NCI-H2029 treated with DMSO at 0.1 percent for 48 hours (cell line): ENCODE measurements around the gene CRIP2.

Source experiments
- DNase-seq: peaks from one replicate; lab custom pipeline; 2025; lab: John Stamatoyannopoulos, UW

Gene CRIP2

GRCh38 chr14:105498430-105499255 is 24.0 kb downstream of the CRIP2 start:
- no peak for DNase-seq

DNA sequence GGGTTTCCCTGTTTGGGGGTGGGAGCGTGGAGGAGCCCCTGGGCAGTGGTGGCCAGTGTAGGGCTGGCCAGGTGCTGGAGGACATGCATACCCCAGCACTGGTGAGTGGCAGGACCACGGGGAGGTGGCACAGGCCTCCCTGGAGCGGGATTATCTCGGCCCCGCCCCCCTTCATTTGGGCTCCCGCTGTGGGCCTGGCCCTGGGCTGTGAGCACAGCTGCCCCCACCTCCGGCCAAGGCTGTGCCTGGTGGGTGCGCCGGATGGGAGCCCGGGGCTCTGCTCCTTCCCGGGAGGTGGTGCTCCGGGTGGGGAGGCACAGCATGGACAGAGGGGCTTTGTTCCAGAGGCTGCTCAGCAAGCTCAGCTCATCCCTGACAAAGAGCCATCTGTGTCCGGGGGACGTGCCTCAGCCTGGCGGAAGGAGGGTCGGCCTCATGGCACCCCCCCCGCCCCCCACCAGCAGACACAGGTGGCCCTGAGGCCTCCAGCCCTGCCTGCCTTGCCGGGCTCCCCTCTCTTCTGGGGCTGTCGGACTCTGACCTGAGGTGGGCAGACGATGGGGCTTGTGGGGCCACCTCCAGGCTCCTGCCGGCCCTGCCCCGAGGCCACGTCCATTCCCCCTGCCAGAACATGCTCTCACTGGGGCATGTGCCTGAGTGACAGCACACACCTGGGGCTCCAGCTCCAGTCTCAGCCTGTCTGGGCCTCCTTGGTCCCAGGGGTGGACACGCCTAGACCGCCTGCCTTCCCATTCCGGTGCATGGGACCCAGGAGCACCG is 24.8 kb downstream of the CRIP2 start:
- no peak for DNase-seq

- no peak for DNase-seq
Measured at GRCh38 chr14:105500036-105500725, 25.6 kb downstream of the CRIP2 start.

DNA sequence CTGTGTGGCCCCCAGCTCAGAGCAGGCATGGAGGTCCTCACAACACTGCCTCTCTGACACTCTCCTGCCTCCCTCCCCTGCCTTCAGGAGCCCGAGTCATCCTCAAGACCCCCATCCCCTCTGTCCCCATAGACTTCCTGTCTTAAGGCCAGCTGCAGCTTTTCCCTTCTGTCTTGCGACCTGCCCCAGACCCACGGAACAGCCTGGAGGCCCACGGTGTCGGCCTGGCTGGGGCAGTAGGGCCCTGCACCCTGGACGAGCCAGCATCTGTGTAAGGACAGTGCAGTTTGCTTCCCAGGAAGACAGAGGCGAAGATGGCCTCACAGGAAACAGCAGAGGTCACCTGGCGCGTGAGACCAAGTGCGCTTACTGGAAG is 26.1 kb downstream of the CRIP2 start:
- DNase-seq, result no peak

DNA sequence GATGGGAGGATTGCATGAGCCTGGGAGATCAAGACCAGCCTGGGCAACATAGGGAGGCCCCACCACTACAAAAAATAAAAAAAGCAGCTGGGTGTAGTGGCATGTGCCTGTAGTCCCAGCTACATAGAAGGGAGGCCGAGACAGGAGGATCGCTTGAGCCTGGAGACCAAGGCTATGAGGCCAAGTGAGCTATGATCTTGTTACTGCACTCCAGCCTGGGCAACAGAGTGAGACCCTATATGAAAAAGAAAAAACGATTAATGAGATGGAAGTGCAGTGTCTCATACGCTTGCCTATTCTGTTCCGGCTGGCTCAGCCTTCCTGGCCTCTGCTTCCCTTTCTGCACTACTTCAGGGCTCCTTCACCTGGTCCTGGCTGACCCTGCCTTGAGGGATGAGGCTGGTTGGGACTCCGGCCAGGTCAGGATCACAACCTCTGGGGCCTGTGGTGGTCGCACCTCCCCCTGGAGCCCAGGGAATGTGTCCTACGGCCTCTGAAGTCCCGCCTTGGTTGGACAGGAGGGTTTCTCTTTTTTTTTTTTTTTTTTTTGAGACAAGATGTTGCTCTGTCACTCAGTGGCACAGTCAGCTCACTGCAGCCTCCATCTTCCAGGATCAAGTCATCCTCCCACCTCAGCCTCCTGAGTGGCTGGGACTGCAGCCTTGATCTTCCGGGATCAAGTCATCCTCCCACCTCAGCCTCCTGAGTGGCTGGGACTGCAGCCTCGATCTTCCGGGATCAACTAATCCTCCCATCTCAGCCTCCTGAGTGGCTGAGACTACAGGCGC is 27.1 kb downstream of the CRIP2 start:
- DNase-seq, result no peak

GRCh38 chr14:105502446-105503295 is 28.1 kb downstream of the CRIP2 start:
- DNase-seq, result no peak

DNA sequence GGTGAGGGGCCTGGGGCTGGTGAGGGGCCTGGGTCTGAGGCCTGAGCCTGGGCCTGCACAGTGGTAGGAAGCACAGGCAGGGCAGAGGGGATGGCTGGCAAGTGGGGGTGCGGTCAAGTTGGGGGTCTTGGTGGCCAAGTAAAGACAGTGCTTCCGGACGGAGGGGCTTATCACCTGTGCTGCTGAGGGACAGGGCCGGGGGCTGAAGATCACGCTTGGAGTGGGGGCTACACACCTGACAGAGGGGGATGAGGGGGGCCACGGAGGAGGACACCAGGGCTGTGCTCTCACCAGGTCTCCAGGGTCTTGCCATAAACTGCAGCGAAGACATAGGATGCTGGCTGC is 28.6 kb downstream of the CRIP2 start:
- no peak for DNase-seq

GRCh38 chr14:105503935-105504692 is 29.5 kb downstream of the CRIP2 start:
- no peak for DNase-seq

DNA sequence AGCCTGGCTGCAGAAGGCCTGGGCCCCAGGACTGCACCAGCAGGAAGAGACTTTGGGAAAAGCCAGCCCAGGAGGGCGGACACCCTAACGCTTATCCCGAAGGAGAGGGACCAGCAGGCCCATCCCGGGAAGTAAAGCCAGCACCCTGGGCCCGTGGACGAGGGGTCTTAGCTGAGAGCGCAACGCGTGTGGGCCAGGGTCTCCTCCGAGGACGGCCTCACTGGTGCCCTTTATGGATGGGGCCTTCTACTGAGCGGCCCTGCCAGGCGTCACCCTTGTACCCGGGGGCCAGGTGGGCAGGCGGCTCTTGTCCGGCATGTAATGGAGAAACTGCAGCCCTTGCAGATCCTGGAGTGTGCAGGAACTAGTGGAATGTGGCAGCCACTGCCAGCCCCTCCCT is 30.5 kb downstream of the CRIP2 start:
- no peak for DNase-seq

DNA sequence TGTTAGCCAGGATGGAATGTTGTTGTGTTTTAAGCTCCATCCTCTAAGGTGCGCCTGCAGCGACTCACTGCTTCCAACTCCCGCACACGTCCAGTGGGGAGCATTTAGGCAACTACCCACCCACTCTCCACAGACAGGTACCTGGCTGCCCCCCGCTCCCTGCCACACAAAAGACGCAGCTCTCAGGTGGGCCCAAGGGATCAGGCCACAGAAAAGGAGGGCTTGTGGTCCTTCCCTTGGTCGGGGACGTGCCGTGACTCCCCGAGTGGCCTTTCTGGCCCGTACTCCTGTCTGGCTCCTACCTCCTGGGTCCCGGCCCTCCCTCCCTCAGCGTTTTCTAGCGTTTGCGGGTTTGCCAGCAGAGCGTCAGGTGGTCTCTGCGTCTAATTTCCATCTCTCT is 32.6 kb downstream of the CRIP2 start:
- no peak for DNase-seq

DNA sequence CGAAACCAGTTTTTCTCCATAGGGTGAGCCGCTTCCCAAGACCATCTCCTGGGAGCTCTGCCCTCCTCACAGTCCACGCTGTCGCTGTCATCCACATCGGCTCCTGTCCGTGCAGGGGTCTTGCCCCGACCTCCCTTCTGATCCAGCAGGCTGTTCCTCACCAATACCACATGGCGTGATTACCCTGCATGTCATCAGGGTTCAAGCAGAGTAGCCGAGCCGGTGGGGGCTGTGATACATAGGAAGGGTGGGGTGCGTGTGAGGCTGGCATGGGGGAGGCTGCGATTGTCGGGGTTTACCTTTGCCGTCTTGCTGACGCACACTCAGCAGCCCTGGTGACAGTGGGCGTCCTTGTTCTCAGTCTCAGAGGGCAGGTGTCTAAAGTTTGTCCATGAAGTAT is 33.4 kb downstream of the CRIP2 start:
- DNase-seq, result no peak

DNA sequence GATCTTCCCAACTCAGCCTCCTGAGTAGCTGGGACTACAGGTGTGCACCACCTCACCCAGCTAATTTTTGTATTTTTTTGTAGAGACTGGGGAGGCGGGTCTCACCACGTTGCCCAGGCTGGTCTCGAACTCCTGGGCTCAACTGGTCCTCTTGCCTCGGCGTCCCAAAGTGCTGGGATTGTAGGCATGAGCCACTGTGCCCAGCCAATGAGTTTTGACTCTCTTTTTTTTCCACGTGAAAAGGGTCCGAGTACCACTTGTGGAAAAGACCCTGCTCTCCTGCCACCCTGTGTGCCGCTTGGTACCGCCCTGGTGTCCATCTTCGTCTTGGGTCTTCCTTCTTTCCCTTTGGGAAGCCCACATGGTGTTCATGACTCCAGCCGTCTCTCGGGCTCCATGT is 34.0 kb downstream of the CRIP2 start:
- no peak for DNase-seq

DNA sequence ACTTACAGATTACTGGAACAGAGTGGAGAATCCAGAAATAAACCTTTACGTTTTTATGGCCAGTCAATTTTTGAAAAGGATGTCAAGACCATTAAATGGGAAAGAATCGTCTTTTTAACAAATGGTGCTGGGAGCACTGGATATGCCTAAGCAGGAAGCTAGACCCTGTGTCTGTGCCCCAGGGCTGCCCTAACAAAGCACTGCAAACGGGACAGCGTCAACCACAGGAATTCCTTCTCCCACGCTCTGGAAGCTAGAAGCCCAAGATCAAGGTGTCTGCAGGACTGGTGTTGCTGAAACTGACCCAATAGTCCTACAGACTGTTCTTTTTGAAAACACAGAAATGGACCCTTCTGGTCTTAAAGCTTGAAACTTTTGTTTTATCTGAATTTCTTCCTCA is 42.5 kb downstream of the CRIP2 start:
- DNase-seq, result no peak

DNA sequence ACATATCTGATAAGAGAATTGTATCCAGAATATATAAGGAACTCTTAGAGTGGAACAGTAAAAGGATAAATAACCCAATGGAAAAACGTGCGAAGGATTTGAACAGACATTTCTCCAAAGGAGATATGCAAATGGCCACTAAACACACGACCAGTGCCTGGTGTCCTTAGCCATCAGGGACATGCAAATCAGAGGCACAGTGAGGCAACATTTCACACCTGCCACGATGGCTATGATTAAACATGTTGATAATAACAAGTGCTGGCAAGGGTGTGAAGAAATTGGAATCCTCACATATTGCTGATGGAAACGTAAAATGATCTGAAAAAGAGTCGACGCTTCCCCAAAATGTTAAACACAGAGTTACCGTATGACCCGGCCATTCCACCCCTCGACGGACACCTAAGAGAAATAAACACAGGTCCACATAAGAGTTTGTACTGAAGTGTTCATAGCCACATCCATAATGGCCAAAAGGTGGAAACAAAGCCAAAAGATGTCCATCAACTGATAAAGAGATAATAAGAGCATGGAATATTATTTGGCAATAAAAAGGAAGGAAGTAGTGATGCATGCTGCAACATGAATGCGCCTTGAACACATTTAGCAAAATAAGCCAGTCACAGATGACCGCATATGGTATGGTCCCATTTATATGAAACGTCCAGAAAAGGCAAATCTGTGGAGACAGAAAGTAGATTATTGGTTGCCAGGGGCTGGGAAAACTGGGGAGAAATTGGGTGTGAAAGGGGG is 45.5 kb downstream of the CRIP2 start:
- DNase-seq, result no peak

GRCh38 chr14:105525326-105525725 is 50.7 kb downstream of the CRIP2 start:
- DNase-seq, result no peak

DNA sequence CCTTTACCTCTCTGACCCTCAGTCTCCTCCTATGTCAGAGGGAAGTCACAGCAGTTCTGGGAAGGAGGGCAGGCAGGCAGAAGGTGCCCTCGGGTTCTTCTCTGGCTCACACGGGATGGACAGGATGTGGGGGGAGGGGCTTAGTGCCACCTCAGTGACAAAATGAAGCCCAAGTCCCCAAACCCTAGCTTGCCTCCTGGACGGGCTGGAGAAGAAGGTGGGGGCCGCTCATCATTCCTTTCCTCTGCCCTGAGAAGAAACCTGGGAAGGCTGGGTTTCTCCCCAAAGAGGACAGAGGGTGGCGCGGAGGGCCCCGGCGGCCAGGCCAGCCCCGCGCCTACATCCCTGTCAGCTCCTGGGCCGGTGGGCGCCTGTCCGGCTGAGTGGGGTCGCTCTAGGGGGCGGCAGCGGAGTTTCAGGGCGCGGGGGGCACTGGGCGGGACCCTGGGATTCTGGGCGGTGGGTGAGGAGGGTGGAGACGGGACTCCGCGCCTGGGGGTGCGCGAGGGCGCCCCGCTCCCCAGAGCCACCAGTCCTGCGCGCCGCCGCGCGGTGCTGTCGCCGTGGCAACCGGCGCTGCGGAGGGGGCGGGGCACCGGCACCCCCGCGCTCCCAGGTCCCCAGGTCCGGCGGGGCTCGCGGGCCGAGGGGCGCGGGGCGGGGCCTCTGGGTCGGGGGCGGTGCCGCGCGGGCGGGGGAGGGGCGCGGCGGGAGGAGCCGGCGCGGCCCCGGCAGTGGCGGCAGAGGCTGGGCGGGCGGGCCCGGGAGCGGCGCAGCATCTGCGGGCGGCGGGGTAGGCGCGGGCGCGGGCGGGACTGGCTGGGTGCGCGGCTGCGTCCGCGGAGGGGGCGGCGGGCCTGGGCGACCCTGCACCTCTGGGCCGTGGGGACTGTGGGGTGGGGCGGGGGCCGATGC is 51.5 kb downstream of the CRIP2 start, which contains the start of gene TMEM121:
TMEM121 (plus strand) TSS at position 723 of the 915 bp plus-strand sequence. CDS start 2,252 bp downstream, outside the sequence.
- no peak for DNase-seq

- DNase-seq, result no peak
Measured at GRCh38 chr14:105526776-105527380, 52.3 kb downstream of the CRIP2 start.

DNA sequence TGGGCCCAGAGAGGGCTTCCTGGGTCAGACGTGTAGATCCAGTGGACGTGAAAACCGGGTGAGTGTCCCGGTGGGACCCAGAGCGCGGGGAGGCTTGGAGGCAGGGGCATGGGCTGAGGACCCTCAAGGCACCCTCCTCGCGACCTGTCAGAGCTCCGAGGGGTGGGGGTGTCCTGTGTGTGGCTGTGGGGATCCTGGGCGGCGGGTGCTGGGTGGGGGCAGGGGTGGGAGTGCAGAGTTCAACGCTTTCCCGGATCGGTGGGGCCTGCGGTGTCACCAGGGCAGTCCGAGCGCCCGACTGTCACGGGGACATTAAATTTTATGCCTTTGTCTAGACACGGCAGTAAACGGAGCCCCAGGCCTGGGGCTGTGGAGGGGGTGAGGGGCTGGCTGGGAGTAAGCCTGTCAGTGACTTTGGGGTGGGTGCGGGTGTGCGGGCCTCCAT is 52.8 kb downstream of the CRIP2 start:
- DNase-seq, result no peak
